Neutrophil (primary cell): ENCODE data around the gene ASNSD1.
A peak's percentile ranks its signal among the peaks of the same experiment; 100 is the strongest.
"Not testable (repeated sequence)": the region's sequence is repeated elsewhere in the genome, so short reads cannot be mapped to it uniquely, and the experiment has no call there.

Experiments used
- H3K27ac ChIP-seq: fragments of 200-600 bp; sonication (generic); 2 replicates; pipeline ENCODE4 v1.5.1; 2016; ENCODE audit warnings: mild to moderate bottlenecking, moderate library complexity
- H3K27me3 ChIP-seq: fragments of 200-600 bp; sonication (generic); 2 replicates; pipeline ENCODE4 v1.6.0; 2016; ENCODE audit warnings: mild to moderate bottlenecking
- H3K36me3 ChIP-seq: fragments of 200-600 bp; sonication (generic); 2 replicates; pipeline ENCODE4 v1.5.1; 2017
- H3K4me1 ChIP-seq, 2 experiments: fragments of 200-600 bp in 1 of 2; sonication (generic) in 1 of 2; 1 replicate in 1 of 2; 2 replicates in 1 of 2; pipeline versions ENCODE4 v1.5.1 to v1.6.1; 2013 to 2016; ENCODE audit warnings: low read depth in 1 of 2, low read length in 1 of 2, mild to moderate bottlenecking in 1 of 2, moderate library complexity in 1 of 2; ENCODE audit not compliant: control insufficient read depth in 1 of 2, insufficient read depth in 1 of 2
- H3K4me3 ChIP-seq, 2 experiments: fragments of 200-600 bp in 1 of 2; sonication (generic) in 1 of 2; 1 replicate in 1 of 2; 2 replicates in 1 of 2; pipeline ENCODE4 v1.5.1; 2013 to 2016; ENCODE audit warnings: low read depth in 1 of 2, low read length in 1 of 2, mild to moderate bottlenecking in 1 of 2, moderate library complexity in 1 of 2
- H3K9me3 ChIP-seq: fragments of 200-600 bp; sonication (generic); 2 replicates; pipeline ENCODE4 v1.5.1; 2016
- TF ChIP-seq, protein P1 (sequence below): fragments of 200-600 bp; sonication (generic); IDR thresholded peaks from 2 replicates; pipeline ENCODE4 v1.5.1; 2016; ENCODE audit warnings: antibody characterized with exemption

Gene ASNSD1

GRCh38 chr2:189648846-189649509 lies 12.3 kb upstream of the ASNSD1 start:
- no peak overlapping the region for H3K4me3 ChIP-seq
- H3K9me3 ChIP-seq, result no peaks in the 10 kb centered on the region
- H3K27ac ChIP-seq, result no peak overlapping the region
- TF ChIP-seq, protein P1, sequence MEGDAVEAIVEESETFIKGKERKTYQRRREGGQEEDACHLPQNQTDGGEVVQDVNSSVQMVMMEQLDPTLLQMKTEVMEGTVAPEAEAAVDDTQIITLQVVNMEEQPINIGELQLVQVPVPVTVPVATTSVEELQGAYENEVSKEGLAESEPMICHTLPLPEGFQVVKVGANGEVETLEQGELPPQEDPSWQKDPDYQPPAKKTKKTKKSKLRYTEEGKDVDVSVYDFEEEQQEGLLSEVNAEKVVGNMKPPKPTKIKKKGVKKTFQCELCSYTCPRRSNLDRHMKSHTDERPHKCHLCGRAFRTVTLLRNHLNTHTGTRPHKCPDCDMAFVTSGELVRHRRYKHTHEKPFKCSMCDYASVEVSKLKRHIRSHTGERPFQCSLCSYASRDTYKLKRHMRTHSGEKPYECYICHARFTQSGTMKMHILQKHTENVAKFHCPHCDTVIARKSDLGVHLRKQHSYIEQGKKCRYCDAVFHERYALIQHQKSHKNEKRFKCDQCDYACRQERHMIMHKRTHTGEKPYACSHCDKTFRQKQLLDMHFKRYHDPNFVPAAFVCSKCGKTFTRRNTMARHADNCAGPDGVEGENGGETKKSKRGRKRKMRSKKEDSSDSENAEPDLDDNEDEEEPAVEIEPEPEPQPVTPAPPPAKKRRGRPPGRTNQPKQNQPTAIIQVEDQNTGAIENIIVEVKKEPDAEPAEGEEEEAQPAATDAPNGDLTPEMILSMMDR, result no peak
- H3K27me3 ChIP-seq, result no peaks in the 10 kb centered on the region
- no peaks in the 10 kb centered on the region for H3K36me3 ChIP-seq
- peaks cover 0 to 8% of the 10 kb centered on the region in 2 experiments for H3K4me1 ChIP-seq

GRCh38 chr2:189651284-189651683 lies 10.0 kb upstream of the ASNSD1 start:
- H3K27me3 ChIP-seq, result no peaks in the 10 kb centered on the region
- H3K27ac ChIP-seq, result no peak overlapping the region
- H3K4me1 ChIP-seq, result peaks cover 0 to 8% of the 10 kb centered on the region in 2 experiments
- no peaks in the 10 kb centered on the region for H3K9me3 ChIP-seq
- no peak overlapping the region for H3K4me3 ChIP-seq
- TF ChIP-seq, protein P1, result no peak
- no peaks in the 10 kb centered on the region for H3K36me3 ChIP-seq

DNA sequence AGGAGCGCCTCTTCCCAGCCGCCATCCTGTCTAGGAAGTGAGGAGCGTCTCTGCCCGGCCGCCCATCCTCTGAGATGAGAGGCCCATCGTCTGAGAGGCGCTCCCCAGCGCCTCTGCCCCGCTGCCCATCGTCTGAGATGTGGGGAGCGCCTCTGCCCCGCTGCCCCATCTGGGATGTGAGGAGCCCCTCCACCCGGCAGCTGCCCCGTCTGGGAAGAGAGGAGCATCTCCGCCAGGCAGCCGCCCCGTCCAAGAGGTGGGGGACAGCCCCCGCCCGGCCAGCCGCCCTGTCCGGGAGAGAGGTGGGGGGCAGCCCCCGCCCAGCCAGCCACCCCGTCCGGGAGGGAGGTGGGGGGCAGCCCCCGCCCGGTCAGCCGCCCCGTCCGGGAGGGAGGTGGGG lies 7.8 kb upstream of the ASNSD1 start:
- not testable (repeated sequence) for H3K27ac ChIP-seq, H3K27me3 ChIP-seq, H3K36me3 ChIP-seq, H3K9me3 ChIP-seq, H3K4me3 ChIP-seq
- peaks cover 13 to 19% of the 10 kb centered on the region in 2 experiments for H3K4me1 ChIP-seq

DNA sequence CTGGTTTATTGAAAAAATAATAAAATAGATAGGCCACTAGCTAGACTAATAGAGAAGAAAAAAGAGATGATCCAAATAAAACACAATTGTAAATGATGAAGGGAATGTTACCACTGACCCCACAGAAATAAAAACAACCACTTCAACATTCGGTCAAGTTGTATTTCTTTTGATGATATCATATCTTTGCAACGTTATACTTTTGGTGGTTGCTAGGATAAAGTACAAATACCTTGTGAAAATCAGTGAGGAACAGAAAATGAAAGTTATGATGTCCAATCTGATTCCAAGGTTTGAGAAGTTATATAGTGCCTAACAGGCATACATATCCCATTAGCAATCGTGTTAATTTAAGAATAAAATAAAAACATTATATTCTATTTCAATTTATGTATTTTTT lies 6.6 kb upstream of the ASNSD1 start:
- H3K4me3 ChIP-seq, result no peak overlapping the region
- H3K36me3 ChIP-seq, result no peaks in the 10 kb centered on the region
- TF ChIP-seq, protein P1, result no peak
- no peaks in the 10 kb centered on the region for H3K9me3 ChIP-seq
- H3K4me1 ChIP-seq, result peaks cover 24% of the 10 kb centered on the region in 2 experiments
- no peaks in the 10 kb centered on the region for H3K27me3 ChIP-seq
- H3K27ac ChIP-seq, result no peak overlapping the region

- peaks cover 46 to 51% of the 10 kb centered on the region in 2 experiments for H3K4me1 ChIP-seq
- H3K4me3 ChIP-seq, result peak overlapping the region; percentile 13 to 36
- TF ChIP-seq, protein P1, result no peak
- H3K9me3 ChIP-seq, result no peaks in the 10 kb centered on the region
- H3K27ac ChIP-seq, result peak overlapping the region; percentile 94
- H3K36me3 ChIP-seq, result no peaks in the 10 kb centered on the region
- H3K27me3 ChIP-seq, result no peaks in the 10 kb centered on the region
These were observed 3.4 kb upstream of the ASNSD1 start for GRCh38 chr2:189657867-189658266.

GRCh38 chr2:189658306-189659212 lies 2.7 kb upstream of the ASNSD1 start:
- H3K36me3 ChIP-seq, result no peaks in the 10 kb centered on the region
- H3K9me3 ChIP-seq, result no peaks in the 10 kb centered on the region
- TF ChIP-seq, protein P1, result no peak
- H3K4me1 ChIP-seq, result peaks cover 46 to 56% of the 10 kb centered on the region in 2 experiments
- peak overlapping the region; percentile 13 to 36 for H3K4me3 ChIP-seq
- peak overlapping the region; percentile 94 for H3K27ac ChIP-seq
- H3K27me3 ChIP-seq, result no peaks in the 10 kb centered on the region
